Glutamatergic neuron (in vitro differentiated cells): ENCODE measurements around the gene GBX2. TPM values are rescaled to one million over a fixed set of nuclear protein-coding genes. Genes with fewer than 3 reads are reported as not detected.

Source experiments
- DNase-seq: peaks from one replicate; pipeline ENCODE4 v3.0.0; 2022
- H3K27ac Mint-ChIP-seq: one replicate; pipeline ENCODE4 v1.8.0; 2020; ENCODE audit warnings: mild to moderate bottlenecking, mixed read lengths, inconsistent platforms; ENCODE audit not compliant: unreplicated experiment
- H3K27me3 Mint-ChIP-seq: one replicate; pipeline ENCODE4 v1.8.0; 2020; ENCODE audit warnings: mild to moderate bottlenecking, moderate library complexity, mixed read lengths, inconsistent platforms; ENCODE audit not compliant: unreplicated experiment
- H3K36me3 Mint-ChIP-seq: one replicate; pipeline ENCODE4 v1.8.0; 2020; ENCODE audit warnings: mild to moderate bottlenecking, mixed read lengths, inconsistent platforms; ENCODE audit not compliant: unreplicated experiment
- H3K4me1 Mint-ChIP-seq: one replicate; pipeline ENCODE4 v1.8.0; 2020; ENCODE audit warnings: mild to moderate bottlenecking, low read depth, mixed read lengths, inconsistent platforms; ENCODE audit not compliant: unreplicated experiment
- H3K4me3 Mint-ChIP-seq: one replicate; pipeline ENCODE4 v1.8.0; 2020; ENCODE audit warnings: mild to moderate bottlenecking, mixed read lengths, inconsistent platforms; ENCODE audit not compliant: unreplicated experiment
- H3K9me3 Mint-ChIP-seq: one replicate; pipeline ENCODE4 v1.8.0; 2020; ENCODE audit warnings: mild to moderate bottlenecking, moderate library complexity, mixed read lengths, inconsistent platforms; ENCODE audit not compliant: unreplicated experiment
- CTCF ChIP-seq: fragments of 200-600 bp; sonication (generic); IDR thresholded peaks from one replicate; pipeline ENCODE4 v1.5.0; 2021; ENCODE audit not compliant: partially characterized antibody, unreplicated experiment
- total RNA-seq: library from RNA; stranded (reverse); fragmentation: NEBNext Ultra II Directional; extraction: Animal tissue kit (Norgen Biotek cat#: 25700); gene quantifications from one replicate; pipeline ENCODE4 v1.2.1, GENCODE V29; 2021; ENCODE audit not compliant: unreplicated experiment

GBX2 gene
- total RNA-seq, 1 donor from 2014 or later, result 1.2 TPM

- TF ChIP-seq CTCF, result no peak
- Mint-ChIP-seq H3K27me3 (peaks cover 24% of the 10 kb centered on the region), H3K9me3 (peaks cover 8% of the 10 kb centered on the region), H3K36me3 (no peaks in the 10 kb centered on the region), H3K27ac (no peak overlapping the region), H3K4me1 (peaks cover 36% of the 10 kb centered on the region), H3K4me3 (peak overlapping the region; percentile 84)
- DNase-seq, result peak; percentile 50
Measured at GRCh38 chr2:236165842-236166795, 2.1 kb downstream of the GBX2 start.

- Mint-ChIP-seq H3K4me1 (peaks cover 28% of the 10 kb centered on the region), H3K4me3 (peak overlapping the region; percentile 90), H3K36me3 (no peaks in the 10 kb centered on the region), H3K27ac (no peak overlapping the region), H3K9me3 (peaks cover 6% of the 10 kb centered on the region), H3K27me3 (peaks cover 18% of the 10 kb centered on the region)
- no peak for DNase-seq
- no peak for TF ChIP-seq CTCF
Measured at GRCh38 chr2:236164925-236165841, 3.0 kb downstream of the GBX2 start.

GRCh38 chr2:236164201-236164924 lies 3.8 kb downstream of the GBX2 start:
- H3K27me3 Mint-ChIP-seq, result peaks cover 13% of the 10 kb centered on the region
- peak; percentile 72 for DNase-seq
- TF ChIP-seq CTCF, result no peak
- peaks cover 19% of the 10 kb centered on the region for H3K4me1 Mint-ChIP-seq
- no peaks in the 10 kb centered on the region for H3K36me3 Mint-ChIP-seq
- H3K27ac Mint-ChIP-seq, result no peak overlapping the region
- H3K9me3 Mint-ChIP-seq, result peaks cover 4% of the 10 kb centered on the region
- H3K4me3 Mint-ChIP-seq, result peak overlapping the region; percentile 90

- Mint-ChIP-seq H3K27me3 (peaks cover 14% of the 10 kb centered on the region), H3K4me3 (no peak overlapping the region), H3K4me1 (peaks cover 18% of the 10 kb centered on the region), H3K36me3 (no peaks in the 10 kb centered on the region), H3K9me3 (no peaks in the 10 kb centered on the region), H3K27ac (no peak overlapping the region)
- TF ChIP-seq CTCF, result no peak
- DNase-seq, result no peak
Measured at GRCh38 chr2:236163471-236164200, 4.5 kb downstream of the GBX2 start.
